Measurements from ENCODE around the gene DPP7.

- TF ChIP-seq EZH2phosphoT487 (IDR thresholded peaks at IDR 0.05; ENCODE audit: insufficient read depth, low read depth) (no peak), EZH2 (IDR thresholded peaks at IDR 0.05; ENCODE audit: insufficient read depth, poor library complexity, severe bottlenecking) (no peak)
These were observed 317 bp downstream of the DPP7 start for GRCh38 chr9:137114220-137114612.

All from GM23248 (cell line).